ENCODE results near the gene CPA1.
"Not testable (repeated sequence)": the region's sequence is repeated elsewhere in the genome, so short reads cannot be mapped to it uniquely, and the experiment has no call there.

The CPA1 gene

DNA sequence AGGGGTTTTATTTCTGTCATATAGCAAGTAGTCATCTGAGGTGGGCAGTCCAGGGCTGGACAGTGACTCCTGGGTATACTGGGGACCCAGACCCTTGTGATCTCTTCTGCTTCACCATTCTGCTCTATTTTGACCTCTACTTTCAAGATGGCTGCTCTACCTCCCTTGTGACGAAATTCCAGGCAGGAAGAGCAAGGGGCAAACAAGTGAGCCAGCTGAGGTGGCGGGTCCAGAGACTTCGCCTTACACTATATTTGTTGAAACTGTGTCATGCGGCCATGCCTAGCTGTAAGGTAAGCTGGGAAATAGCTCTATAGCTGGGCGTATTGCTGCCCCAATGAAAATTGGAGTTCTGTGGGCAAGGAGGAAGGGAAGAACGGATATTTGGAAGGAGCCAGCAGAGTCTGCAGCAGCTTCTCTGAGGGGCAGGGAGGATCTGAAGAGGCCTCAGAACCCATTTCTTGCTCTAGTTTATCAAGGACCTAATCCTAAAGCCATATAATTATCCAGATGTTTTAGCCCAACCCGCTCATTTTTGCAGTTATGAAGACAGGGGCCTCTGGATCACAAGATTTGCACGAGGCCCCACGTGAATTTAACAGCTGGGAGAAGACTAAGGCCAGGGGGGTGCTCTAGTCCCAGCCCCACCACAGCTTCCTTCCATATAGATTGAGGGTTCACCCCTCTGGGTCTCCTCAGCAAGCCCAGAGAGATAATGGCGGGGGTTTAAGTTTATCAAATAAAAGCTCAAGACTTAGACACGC, 7.7 kb upstream of the CPA1 start:
- no peak for DNase-seq (ENCODE audit: low spot score)

GRCh38 chr7:130374507-130374906, 5.8 kb upstream of the CPA1 start:
- DNase-seq (ENCODE audit: low spot score): no peak

DNA sequence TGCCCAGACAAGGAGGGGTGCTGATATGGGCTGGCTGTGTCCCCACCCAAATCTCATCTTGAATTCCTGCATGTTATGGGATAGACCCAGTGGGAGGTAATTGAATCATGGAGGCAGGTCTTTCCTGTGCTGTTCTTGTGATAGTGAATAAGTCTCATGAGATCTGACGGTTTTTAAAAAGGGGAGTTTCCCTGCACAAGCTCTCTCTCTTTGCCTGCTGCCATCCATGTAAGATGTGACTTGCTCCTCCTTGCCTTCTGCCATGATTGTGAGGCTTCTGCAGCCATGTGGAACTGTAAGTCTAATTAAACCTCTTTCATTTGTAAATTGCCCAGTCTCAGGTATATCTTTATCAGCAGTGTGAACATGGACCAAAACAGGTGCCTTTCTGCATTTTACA, 3.8 kb upstream of the CPA1 start:
- not testable (repeated sequence) for DNase-seq (ENCODE audit: low spot score)

- DNase-seq (ENCODE audit: low spot score): no peak
Observed at GRCh38 chr7:130377178-130377577, 3.1 kb upstream of the CPA1 start.

DNA sequence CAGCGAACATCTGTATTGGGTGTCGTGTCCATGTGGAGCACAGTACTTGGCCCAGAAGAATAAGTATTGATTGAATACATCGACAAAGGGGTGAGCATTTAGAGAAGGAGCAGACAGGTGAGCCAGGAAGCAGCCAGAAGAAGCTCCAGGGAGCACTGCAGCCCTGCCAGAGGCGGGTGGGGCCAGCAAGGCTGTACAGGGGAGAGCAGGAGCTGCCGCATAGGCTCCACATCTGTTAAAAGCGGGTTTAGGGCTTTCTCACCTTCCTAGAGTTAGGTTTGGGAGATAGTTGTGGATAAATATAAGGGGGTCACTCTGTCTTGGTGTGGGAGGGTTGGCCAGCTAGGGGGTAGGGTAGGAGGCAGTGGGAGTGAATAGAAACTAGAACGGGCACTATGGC, 1.3 kb upstream of the CPA1 start:
- DNase-seq (ENCODE audit: low spot score): no peak

DNA sequence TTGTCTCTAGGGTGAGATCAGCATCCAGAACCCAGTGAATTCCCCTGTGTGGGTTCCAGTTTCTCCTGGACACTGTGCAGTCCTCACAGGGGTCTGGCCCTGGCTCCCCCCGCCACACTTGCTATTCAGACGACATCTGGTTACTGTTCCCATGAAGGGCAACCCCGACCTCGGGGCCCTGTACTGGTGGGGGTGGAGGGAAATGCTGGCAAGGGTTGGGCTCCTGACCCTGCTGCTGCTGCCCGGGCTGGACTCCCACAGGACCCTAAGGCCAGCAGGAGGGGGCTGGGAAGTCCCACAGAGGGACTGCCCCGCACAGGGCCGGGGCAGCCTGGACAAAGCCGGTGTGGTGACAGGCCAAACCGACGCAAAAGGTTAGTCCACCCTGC, 768 bp upstream of the CPA1 start:
- DNase-seq (ENCODE audit: low spot score): no peak

GRCh38 chr7:130380861-130381455, 664 bp downstream of the CPA1 start:
- no peak for DNase-seq (ENCODE audit: low spot score)

DNA sequence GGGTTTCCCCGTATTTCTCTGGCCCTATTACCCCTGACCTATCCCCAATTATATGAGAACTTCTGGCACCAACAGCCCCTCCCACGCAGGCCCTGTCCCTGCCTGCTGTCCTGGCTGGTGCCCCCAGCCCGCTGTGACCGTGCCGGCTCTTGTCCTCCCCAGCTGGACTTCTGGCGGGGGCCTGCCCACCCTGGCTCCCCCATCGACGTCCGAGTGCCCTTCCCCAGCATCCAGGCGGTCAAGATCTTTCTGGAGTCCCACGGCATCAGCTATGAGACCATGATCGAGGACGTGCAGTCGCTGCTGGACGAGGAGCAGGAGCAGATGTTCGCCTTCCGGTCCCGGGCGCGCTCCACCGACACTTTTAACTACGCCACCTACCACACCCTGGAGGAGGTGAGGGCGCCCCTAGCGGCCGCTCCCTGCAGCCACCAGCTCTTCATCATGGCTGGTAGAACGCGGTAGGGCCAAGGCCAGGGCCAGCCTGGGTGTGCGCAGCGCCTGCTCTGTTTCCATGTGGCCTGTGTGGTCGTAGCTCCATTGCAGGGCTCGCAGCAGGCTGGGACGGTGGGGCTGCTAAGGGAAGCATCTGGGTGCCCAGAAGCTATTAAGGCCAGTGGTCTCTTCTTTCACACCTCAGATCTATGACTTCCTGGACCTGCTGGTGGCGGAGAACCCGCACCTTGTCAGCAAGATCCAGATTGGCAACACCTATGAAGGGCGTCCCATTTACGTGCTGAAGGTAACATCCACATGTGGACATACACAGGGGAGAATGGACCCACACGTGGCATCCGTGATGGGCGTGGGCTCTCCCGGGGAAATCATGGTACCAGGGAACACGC, 1.4 kb downstream of the CPA1 start:
- DNase-seq (ENCODE audit: low spot score): no peak

DNA sequence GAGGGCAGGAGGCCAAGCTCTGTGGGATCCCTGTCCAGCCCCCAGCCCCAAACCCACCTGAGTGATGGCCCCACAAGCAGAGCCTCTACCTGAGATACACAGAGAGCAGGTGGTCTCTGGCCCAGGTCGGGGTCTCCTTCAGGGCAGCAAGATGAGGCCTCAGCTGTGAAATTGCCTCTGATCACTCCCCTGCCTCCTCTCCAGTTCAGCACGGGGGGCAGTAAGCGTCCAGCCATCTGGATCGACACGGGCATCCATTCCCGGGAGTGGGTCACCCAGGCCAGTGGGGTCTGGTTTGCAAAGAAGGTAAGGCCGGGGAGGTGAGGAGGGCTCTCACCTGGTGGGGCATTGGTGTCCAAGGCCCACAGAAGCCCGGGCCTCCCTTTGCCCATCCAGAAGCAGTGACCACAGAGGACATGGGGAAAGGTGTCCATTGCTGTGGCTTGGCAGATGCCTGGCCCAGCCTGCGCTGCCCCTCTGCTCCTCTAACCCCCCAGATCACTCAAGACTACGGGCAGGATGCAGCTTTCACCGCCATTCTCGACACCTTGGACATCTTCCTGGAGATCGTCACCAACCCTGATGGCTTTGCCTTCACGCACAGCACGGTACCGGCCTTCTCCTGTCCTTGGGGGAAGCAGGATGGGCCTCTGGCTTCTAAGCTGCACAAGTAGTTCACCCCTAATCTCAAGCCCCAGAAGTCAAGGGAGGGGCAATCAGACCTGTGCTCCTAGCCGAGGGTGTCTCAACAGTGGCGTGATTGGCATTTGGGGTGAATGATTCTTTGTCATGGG, 3.1 kb downstream of the CPA1 start:
- DNase-seq (ENCODE audit: low spot score): no peak

GRCh38 chr7:130384371-130384801, 4.1 kb downstream of the CPA1 start:
- no peak for DNase-seq (ENCODE audit: low spot score)

DNA sequence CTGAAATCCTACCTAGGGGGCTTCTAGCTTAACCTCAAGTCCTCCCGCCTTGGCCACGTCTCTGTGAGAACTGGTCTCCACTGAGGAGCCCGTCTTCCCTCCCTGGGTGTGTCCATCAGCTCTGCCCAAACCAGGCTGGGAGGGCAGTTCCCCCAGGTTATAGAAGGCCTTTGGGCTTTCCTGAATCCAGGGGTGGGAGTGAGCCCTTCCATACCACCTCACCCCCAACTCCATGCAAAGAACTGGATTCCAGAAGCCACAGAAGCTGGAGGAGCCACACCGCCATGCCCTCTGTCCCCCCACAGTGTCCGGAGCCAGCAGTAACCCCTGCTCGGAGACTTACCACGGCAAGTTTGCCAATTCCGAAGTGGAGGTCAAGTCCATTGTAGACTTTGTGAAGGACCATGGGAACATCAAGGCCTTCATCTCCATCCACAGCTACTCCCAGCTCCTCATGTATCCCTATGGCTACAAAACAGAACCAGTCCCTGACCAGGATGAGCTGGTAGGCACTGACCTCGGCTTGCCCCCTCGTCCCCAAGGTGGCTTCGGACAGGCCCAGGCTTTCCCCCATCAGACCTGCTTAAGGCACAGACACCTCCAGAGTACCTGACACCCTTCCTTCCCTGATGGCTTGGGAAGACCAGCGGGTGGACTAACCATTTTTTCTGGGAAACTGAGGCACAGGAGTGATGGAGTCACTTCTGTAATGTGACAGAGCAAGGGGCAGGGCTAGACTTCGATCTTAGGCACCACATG, 4.7 kb downstream of the CPA1 start:
- DNase-seq (ENCODE audit: low spot score): no peak

GRCh38 chr7:130385600-130386066, 5.3 kb downstream of the CPA1 start:
- DNase-seq (ENCODE audit: low spot score): no peak

DNA sequence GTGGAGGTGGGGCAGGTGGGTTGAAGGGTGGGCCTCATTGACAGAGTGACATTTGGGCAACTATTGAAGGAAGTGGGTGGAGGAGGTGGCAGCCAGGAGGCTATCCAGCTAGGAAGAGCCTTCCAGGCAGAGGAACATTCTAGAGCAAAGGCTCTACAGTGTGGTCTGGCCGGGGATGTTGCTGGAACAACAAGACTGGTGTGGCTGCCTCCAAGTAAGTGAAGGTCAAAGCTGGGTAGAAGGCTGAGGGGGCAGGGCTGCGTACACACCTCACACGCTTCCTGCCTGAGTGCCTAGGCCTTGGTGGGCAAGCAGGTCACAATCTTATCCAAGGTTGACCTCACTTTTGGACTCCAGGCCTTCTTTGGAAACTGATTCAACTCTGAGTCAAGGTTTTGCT, 6.6 kb downstream of the CPA1 start:
- no peak for DNase-seq (ENCODE audit: low spot score)

DNA sequence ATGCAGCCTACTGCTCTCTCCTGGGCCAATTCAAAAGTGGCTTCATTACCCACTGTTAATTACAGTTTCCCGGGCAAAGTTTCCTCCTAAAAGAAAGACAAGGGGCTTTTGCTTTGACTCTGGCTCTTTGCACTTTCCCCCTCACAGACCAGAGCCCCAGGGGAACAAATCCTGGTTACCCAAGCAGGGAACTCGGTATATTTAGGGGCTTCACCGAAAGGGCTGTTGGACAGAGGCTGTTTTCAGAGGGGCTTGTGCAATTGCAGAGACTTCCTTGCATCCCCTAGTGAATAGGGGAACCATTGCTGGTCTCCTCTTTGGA, 7.0 kb downstream of the CPA1 start:
- no peak for DNase-seq (ENCODE audit: low spot score)

GRCh38 chr7:130387628-130388403, 7.5 kb downstream of the CPA1 start:
- DNase-seq (ENCODE audit: low spot score): no peak

GRCh38 chr7:130388671-130389070, 8.4 kb downstream of the CPA1 start:
- no peak for DNase-seq (ENCODE audit: low spot score)

DNA sequence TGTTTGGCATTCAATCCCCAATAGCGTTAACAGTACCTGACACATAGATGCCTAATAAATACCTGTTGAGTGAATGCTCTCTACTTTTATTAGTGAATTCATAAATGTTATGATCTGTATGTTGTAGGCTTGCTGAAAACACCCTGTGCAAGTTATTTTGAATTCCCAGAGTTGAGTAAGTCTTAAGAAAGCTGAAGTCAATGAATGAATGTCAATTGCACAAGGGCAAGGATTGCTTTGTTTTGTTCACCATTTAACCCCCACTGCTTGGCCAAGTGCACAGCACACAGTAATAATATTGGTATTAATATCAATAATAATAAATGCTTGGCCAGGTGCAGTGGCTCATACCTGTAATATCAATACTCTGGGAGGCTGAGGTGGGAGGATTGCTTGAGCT, 10.2 kb downstream of the CPA1 start:
- no peak for DNase-seq (ENCODE audit: low spot score)

DNA sequence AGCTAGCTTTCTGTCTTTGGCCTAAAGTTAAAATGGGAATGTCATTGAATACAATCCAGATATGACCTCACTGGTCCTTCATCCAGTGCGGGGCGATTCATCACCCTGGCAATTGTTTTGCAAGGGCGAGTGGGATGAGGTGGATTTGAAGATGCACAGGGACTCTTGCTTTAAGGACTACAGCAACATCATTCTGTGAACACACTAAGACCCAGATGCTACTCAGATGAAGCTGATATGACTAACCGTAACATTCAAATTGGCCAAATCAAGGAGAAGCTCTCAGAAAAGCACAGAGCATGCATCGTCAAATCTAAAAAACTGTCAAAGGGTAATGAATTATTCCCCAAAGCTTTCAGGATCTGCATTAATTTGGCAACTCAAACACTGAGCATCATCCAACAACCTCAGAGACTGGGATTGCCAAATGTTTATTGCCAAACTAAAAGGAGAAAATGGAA, 12.8 kb downstream of the CPA1 start:
- DNase-seq (ENCODE audit: low spot score): no peak

GRCh38 chr7:130393841-130394411, 13.6 kb downstream of the CPA1 start:
- DNase-seq (ENCODE audit: low spot score): no peak
